ENCODE data around the gene STPG4. TPM values are rescaled to one million over a fixed set of nuclear protein-coding genes. Genes with fewer than 3 reads are reported as not detected.

STPG4 gene
- total and polyA plus RNA-seq, 3 donors from 2014 or later: 3.0 to 19.4 (median 8.5) TPM

DNA sequence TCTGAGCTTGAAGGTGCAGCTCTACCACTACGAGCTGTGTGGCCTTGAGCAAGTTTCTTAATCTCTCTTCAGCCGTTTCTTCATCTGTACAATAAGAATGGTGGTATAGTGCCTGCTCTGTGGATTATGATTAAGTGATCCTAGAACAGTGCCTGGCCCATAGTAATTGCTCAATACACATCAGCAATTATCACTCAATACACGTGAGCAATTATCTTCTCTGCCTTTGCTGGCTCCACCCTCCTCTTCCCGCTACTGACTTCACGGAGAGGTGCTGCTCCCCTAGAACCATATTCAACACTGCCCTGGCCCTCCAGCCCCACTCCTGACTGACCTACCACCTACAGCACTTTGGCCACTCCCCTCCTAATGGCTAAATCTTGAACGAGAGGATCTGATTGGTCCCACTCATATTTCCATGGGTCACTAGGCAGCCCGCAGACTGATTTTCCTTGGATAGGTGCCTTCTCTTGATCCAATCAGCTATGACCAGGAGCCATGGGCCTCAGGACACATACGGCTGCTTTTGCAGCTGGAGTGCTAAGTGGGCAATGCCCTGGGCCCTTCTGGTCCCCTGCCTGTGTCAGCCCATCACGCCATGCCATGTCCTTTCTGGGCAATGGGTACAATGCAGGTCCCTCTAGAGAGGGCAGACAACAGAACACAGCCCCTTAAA lies 77.5 kb downstream of the STPG4 start:
- no peak overlapping the region for H3K4me3 ChIP-seq
- peaks cover 37% of the 10 kb centered on the region for H3K4me1 ChIP-seq
- H3K9me3 ChIP-seq: no peaks in the 10 kb centered on the region
- H3K36me3 ChIP-seq (ENCODE audit: low read depth, missing control alignments): no peaks in the 10 kb centered on the region
- no peak for DNase-seq
- WGBS, 2 donors: 77 to 85% methylated on average over 9 of the region's 9 CpGs
- intact Hi-C loops (cut with DNase I; ENCODE audit: low total_unique reads): no loop called here
- H3K27me3 ChIP-seq: no peaks in the 10 kb centered on the region
- H3K27ac ChIP-seq: peak overlapping the region in 1 of 2 donors; percentile 44
- TF ChIP-seq, protein P1, sequence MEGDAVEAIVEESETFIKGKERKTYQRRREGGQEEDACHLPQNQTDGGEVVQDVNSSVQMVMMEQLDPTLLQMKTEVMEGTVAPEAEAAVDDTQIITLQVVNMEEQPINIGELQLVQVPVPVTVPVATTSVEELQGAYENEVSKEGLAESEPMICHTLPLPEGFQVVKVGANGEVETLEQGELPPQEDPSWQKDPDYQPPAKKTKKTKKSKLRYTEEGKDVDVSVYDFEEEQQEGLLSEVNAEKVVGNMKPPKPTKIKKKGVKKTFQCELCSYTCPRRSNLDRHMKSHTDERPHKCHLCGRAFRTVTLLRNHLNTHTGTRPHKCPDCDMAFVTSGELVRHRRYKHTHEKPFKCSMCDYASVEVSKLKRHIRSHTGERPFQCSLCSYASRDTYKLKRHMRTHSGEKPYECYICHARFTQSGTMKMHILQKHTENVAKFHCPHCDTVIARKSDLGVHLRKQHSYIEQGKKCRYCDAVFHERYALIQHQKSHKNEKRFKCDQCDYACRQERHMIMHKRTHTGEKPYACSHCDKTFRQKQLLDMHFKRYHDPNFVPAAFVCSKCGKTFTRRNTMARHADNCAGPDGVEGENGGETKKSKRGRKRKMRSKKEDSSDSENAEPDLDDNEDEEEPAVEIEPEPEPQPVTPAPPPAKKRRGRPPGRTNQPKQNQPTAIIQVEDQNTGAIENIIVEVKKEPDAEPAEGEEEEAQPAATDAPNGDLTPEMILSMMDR (IDR thresholded peaks at IDR 0.05): no peak
- no peak for TF ChIP-seq POLR2A (IDR thresholded peaks at IDR 0.05)

DNA sequence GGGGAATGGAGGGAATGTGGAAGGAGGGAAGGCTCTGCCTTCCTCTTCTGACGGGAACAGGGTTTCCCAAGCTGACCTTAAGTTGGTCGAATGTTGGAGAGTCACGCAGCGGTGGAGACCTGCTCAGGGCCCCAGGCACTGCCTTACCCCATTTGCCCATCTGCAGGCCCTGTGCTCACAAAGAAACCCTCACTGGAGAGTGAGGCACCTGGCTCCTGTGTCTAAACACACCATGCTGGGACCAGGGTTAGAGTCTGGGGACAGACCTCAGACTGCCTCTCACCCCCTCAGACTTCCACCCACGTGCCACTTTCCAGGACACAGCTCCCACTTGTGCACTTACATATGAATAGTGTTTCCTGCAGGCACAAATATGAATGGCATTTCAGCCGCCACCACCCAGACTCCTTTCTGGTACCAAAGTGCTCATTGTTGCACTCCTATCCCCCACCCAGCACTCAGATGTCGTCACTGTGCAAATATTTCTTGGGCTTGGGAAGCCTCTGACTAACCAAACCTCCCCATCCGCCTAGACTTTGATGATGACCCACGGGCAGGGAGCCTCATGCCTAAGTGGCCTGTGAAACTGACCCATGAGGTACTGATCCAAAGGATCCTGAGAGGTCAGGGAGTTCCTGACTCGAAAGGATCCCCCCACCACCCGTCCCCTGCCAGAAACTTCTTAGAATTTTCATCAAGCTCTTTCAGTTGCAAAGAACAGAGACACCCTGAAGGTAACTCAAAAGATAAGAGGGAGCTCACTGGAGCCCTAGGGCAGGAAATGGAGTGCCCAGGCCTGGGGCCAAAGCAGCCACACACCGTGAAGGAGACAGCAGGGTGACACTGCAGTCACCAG lies 78.3 kb downstream of the STPG4 start:
- DNase-seq: no peak
- TF ChIP-seq POLR2A (IDR thresholded peaks at IDR 0.05): no peak
- TF ChIP-seq, protein P1 (IDR thresholded peaks at IDR 0.05): no peak
- Histone ChIP-seq H3K4me3 (no peak overlapping the region), H3K27ac (peak overlapping the region; percentile 44), H3K27me3 (no peaks in the 10 kb centered on the region), H3K9me3 (no peaks in the 10 kb centered on the region), H3K36me3 (ENCODE audit: low read depth, missing control alignments) (no peaks in the 10 kb centered on the region), H3K4me1 (peaks cover 45% of the 10 kb centered on the region)
- WGBS, 2 donors: 72 to 76% methylated on average over 12 of the region's 12 CpGs
- intact Hi-C loops (cut with DNase I; ENCODE audit: low total_unique reads): no loop called here

DNA sequence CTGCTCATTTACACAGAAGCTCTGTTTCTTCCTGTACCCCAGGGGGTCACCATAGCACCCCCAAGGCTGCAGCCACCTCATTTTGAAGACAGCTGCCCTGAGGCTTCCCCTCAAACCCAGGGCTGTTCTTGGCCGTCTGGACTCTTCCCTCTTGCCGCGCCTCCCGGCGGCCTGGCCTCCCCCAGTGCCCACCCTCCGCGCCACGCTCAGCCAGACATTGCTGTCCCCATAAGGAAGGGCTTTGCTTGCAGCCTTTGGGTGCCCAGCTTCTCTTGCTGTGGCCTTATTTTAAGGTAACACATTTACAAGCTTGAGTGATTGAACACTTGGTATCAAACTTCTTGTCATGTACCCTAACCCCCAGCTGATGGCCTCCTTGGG lies 79.0 kb downstream of the STPG4 start:
- H3K27ac ChIP-seq: no peak overlapping the region
- H3K4me1 ChIP-seq: peaks cover 52% of the 10 kb centered on the region

DNA sequence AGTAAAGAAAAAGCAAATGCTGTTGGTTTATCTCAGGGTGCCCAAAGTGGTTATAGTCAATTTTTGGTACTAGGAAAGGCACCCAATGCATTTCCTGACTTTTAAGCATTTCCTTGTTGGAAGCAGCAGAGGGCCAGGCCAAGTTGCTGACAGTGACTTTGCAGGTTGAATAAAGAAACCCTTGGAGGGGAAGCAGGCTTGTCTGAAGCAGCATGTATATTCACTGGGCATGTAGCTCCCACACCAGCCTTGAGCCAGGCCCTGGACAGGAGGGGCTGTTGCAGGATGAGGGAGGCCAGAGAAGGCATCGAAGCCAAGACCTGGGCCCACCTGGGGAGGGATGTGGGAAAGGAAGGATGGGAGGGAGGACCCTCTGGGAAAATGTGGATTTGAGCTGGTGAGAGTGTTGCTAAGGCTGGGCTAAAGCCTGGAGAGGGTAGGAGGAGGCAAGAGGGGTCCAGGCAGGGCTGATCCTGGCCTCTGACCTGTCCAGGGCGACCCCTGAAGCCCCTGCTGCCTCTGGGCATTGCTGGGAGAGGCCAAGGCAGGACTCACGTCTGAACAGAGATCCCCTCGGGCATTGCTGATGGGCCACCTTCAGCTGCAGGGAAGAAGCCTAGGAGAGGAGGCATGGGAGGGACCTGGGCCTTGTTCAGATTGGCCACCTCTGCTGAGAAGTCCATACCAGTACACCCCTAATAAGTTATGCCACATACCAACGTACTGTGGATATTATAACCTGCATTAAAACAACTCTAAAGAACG lies 79.6 kb downstream of the STPG4 start:
- DNase-seq: no peak
- Histone ChIP-seq H3K27ac (no peak overlapping the region), H3K27me3 (no peaks in the 10 kb centered on the region), H3K4me3 (no peak overlapping the region), H3K36me3 (ENCODE audit: low read depth, missing control alignments) (no peaks in the 10 kb centered on the region), H3K9me3 (no peaks in the 10 kb centered on the region), H3K4me1 (peaks cover 53% of the 10 kb centered on the region)
- intact Hi-C loops (cut with DNase I; ENCODE audit: low total_unique reads): no loop called here
- no peak for TF ChIP-seq POLR2A (IDR thresholded peaks at IDR 0.05)
- TF ChIP-seq, protein P1 (IDR thresholded peaks at IDR 0.05): no peak
- 68 to 81% methylated on average over 5 to 6 of the region's 6 CpGs for WGBS, 2 donors

More for the DNA sequence above, 79.0 kb downstream of the STPG4 start:
- intact Hi-C loops (cut with DNase I; ENCODE audit: low total_unique reads): no loop called here
- TF ChIP-seq POLR2A (IDR thresholded peaks at IDR 0.05): no peak
- TF ChIP-seq, protein P1 (IDR thresholded peaks at IDR 0.05): no peak
- no peaks in the 10 kb centered on the region for H3K9me3 ChIP-seq
- H3K36me3 ChIP-seq (ENCODE audit: low read depth, missing control alignments): no peaks in the 10 kb centered on the region
- WGBS, 2 donors: 91 to 93% methylated on average over 8 of the region's 8 CpGs
- no peak overlapping the region for H3K4me3 ChIP-seq
- no peaks in the 10 kb centered on the region for H3K27me3 ChIP-seq
- no peak for DNase-seq
